ENCODE results near the gene ADCY3. TPM values are rescaled to one million over a fixed set of nuclear protein-coding genes. Genes with fewer than 3 reads are reported as not detected.

The ADCY3 gene
- total and polyA plus RNA-seq, 2 of the 13 experiments (the other 11 are each of a cell fraction or from before 2014, with no cell fraction given), result 0.11 to 0.61 TPM

- no peak for TF ChIP-seq BATF2 (CRISPR knock-in tag; IDR thresholded peaks at IDR 0.05)
- no peak for TF ChIP-seq HNRNPK (IDR thresholded peaks at IDR 0.05; ENCODE audit: low read depth, low read length, poor library complexity, severe bottlenecking)
- TF ChIP-seq, protein P1, sequence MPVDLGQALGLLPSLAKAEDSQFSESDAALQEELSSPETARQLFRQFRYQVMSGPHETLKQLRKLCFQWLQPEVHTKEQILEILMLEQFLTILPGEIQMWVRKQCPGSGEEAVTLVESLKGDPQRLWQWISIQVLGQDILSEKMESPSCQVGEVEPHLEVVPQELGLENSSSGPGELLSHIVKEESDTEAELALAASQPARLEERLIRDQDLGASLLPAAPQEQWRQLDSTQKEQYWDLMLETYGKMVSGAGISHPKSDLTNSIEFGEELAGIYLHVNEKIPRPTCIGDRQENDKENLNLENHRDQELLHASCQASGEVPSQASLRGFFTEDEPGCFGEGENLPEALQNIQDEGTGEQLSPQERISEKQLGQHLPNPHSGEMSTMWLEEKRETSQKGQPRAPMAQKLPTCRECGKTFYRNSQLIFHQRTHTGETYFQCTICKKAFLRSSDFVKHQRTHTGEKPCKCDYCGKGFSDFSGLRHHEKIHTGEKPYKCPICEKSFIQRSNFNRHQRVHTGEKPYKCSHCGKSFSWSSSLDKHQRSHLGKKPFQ (CRISPR knock-in tag; IDR thresholded peaks at IDR 0.05; ENCODE audit: insufficient replicate concordance), result no peak
- no peak for TF ChIP-seq ZBTB38 (CRISPR knock-in tag; IDR thresholded peaks at IDR 0.05)
- TF ChIP-seq, protein P2, sequence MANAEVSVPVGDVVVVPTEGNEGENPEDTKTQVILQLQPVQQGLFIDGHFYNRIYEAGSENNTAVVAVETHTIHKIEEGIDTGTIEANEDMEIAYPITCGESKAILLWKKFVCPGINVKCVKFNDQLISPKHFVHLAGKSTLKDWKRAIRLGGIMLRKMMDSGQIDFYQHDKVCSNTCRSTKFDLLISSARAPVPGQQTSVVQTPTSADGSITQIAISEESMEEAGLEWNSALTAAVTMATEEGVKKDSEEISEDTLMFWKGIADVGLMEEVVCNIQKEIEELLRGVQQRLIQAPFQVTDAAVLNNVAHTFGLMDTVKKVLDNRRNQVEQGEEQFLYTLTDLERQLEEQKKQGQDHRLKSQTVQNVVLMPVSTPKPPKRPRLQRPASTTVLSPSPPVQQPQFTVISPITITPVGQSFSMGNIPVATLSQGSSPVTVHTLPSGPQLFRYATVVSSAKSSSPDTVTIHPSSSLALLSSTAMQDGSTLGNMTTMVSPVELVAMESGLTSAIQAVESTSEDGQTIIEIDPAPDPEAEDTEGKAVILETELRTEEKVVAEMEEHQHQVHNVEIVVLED (CRISPR knock-in tag; IDR thresholded peaks at IDR 0.05; ENCODE audit: borderline replicate concordance), result no peak
- TF ChIP-seq, protein P3, sequence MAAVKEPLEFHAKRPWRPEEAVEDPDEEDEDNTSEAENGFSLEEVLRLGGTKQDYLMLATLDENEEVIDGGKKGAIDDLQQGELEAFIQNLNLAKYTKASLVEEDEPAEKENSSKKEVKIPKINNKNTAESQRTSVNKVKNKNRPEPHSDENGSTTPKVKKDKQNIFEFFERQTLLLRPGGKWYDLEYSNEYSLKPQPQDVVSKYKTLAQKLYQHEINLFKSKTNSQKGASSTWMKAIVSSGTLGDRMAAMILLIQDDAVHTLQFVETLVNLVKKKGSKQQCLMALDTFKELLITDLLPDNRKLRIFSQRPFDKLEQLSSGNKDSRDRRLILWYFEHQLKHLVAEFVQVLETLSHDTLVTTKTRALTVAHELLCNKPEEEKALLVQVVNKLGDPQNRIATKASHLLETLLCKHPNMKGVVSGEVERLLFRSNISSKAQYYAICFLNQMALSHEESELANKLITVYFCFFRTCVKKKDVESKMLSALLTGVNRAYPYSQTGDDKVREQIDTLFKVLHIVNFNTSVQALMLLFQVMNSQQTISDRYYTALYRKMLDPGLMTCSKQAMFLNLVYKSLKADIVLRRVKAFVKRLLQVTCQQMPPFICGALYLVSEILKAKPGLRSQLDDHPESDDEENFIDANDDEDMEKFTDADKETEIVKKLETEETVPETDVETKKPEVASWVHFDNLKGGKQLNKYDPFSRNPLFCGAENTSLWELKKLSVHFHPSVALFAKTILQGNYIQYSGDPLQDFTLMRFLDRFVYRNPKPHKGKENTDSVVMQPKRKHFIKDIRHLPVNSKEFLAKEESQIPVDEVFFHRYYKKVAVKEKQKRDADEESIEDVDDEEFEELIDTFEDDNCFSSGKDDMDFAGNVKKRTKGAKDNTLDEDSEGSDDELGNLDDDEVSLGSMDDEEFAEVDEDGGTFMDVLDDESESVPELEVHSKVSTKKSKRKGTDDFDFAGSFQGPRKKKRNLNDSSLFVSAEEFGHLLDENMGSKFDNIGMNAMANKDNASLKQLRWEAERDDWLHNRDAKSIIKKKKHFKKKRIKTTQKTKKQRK (IDR thresholded peaks at IDR 0.05; ENCODE audit: low read length), result no peak
- TF ChIP-seq ZNF138 (CRISPR knock-in tag; IDR thresholded peaks at IDR 0.05; ENCODE audit: low read depth), result no peak
Measured at GRCh38 chr2:24887307-24887874, 32.6 kb downstream of the ADCY3 start (continued).

All from HepG2 (cell line).